GM18505 (cell line): ENCODE measurements around the gene NOP9.

ENCODE experiments used
- ATAC-seq: cut with Tn5 transposase; IDR thresholded peaks from one replicate; pipeline ENCODE4 v1.9.1; 2021; ENCODE audit not compliant: unreplicated experiment
- POLR2A ChIP-seq: IDR thresholded peaks from 4 replicates; pipeline ENCODE4 v1.6.1; 2011; ENCODE audit warnings: borderline replicate concordance; ENCODE audit not compliant: insufficient read depth, insufficient read length; ENCODE audit errors: extremely low read depth

Gene NOP9

GRCh38 chr14:24280797-24281460 is 18.7 kb upstream of the NOP9 start:
- TF ChIP-seq POLR2A, result no peak
- ATAC-seq, result no peak

GRCh38 chr14:24281636-24282035 is 18.0 kb upstream of the NOP9 start:
- no peak for TF ChIP-seq POLR2A
- ATAC-seq, result no peak

DNA sequence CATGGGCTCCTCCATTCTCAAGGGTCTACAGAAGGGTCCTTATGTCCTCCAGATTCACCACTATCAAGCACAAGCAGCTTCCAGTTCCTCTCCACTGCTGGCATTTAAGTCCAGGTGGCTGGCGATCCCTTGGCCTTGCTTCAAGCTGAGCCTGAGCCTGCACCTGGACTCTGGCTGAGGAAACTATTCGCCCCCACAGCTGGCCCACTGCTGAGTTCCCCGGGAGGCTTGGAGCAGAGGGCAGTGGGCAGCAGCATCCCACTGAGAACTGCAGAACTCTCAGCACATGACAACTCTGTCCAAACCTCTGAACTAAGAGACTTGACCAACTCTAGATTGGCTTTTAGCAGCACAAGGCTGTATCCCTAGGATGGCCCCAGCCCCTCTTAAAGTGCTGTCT is 16.9 kb upstream of the NOP9 start:
- no peak for TF ChIP-seq POLR2A

DNA sequence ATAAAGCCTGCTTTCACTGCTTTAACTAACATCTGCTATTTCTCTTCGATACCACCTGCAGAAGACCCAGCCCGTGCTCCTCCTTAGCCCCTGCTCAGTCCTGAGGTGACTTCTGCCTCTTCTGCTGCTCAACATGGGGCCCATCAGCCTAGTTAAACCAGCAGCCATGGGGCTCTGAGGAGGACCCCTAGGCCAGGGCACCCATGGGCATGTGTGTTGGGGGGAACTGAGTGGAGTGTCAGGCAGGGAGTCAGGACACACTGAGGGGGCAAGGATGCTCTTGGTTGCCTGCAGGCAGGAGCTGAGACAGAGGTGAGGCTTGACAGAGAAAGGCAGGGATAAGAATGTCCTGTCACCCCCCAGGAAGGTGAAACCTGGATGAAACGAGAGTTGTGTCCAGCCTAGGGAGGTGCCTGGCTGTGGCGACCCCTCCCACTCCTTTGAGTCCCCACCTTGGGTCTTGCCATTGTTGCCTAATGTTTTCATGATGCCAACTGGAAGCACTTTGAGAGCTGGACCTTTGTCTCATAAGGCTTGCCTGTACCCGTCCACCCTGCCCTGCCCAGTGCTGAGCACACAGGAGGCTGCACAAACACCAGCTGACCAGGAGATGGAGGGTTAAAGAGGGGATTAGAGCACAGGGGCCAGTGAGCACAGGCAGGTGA is 15.7 kb upstream of the NOP9 start:
- no peak for TF ChIP-seq POLR2A
- no peak for ATAC-seq

More for the DNA sequence above, 16.9 kb upstream of the NOP9 start:
- ATAC-seq, result no peak

DNA sequence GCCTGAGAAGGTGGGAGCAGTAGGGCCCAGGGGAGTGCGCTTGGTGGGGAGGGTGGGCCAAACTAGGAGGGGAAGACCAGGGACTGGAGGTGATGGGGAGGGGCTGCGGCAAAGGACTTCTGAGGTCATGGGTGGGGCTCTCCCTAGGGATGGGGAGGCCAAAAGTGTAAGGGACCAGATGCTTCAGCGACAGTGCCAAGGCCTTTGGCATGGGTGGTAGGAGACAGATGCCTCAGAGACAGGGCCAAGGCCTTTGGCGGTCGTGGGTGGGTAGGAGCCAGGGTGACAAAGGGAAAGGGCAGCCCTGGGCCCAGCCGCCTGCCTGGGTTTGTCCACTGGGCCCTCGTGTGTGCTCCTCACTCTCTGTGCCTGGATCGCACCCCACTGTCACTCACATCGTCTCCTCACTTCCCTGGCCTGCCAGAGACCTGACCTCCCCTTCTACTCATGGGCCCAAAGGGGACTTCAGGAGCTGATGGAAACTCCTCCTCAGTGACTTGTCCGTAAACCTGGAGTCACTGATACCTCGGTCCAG is 15.1 kb upstream of the NOP9 start:
- no peak for TF ChIP-seq POLR2A
- ATAC-seq, result no peak

- ATAC-seq, result no peak
- no peak for TF ChIP-seq POLR2A
Measured at GRCh38 chr14:24285351-24285750, 14.3 kb upstream of the NOP9 start.

GRCh38 chr14:24286996-24287395 is 12.7 kb upstream of the NOP9 start:
- no peak for TF ChIP-seq POLR2A
- no peak for ATAC-seq

DNA sequence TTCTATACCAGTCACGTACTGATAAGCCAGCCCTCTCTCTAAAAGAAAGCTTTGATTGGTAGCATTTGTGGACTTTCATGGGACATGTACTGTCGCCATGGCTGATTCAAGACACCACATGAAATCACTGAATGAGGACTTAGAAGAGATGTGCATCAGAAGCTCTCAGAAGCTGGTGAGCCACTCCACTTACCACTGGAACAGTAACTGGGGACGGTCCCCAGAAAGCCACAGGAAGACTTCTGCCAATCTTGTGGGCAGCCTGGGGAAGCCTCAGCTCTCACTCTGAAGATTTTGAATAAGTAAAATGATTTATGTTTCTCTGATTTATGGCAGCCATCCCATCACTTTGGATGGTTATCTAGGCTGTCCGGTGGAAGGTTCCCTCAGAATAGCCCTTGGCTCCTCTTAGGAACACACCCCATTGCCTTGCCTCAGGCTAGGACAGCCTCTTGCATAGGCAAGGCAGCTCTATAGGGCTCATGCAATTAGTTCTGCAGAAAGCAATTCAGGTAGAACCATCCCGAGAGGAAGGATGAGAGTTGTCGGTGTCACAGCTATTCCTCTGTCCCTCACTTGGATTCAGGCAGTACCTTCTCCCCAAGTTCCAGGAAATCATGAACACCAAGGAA is 9.9 kb upstream of the NOP9 start:
- ATAC-seq, result no peak
- TF ChIP-seq POLR2A, result no peak

DNA sequence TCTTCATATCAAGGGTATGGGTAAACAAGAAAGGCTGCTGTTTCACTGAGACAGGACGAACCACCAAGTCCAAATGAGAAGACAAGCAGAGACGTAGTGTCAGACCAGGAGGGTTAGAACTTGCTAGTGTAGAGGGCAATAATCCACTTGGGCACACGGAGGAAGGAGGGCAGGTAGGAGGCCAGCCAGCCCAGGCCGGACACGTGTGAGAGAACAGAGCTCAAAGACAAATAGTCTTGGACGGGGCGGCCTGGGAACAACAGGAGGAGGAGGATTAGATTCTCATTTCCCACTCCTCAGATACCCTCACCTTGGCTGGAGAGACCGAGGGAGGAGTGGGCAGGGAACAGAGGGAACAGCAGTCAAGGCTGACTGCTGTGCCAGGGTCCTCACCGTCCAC is 8.9 kb upstream of the NOP9 start:
- ATAC-seq, result no peak
- TF ChIP-seq POLR2A, result no peak

DNA sequence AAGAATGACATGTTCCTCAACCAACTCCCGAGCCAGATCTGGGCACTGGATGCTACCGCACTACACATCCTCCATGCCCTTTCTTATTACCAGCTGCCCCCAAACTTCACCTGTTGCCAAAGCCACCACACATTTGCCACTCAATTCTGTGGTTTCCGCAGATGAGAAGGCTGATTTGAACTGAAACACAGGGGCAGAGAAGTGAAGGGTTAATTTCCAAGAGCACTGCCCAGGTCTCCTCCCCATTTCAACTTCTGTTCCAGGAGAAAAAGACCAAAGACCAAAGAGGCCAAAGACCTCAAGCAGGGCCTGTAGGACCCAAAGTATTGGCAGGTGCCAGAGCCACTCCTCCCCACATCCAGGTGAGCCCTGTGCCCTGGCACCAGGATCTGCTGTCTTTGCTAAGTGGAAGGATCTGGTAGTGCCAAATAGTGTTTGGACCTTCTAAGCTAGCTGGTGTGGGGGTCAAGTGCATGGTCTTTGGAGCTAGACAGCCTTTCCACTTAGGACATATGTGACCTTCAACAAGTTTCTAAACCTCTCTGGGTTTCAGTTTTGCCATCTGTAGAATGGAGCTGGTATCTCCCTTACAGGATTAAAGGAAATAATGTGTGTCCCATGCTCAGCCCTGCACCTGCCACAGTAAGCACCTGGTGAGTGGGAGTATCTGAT is 8.1 kb upstream of the NOP9 start:
- no peak for TF ChIP-seq POLR2A
- no peak for ATAC-seq

DNA sequence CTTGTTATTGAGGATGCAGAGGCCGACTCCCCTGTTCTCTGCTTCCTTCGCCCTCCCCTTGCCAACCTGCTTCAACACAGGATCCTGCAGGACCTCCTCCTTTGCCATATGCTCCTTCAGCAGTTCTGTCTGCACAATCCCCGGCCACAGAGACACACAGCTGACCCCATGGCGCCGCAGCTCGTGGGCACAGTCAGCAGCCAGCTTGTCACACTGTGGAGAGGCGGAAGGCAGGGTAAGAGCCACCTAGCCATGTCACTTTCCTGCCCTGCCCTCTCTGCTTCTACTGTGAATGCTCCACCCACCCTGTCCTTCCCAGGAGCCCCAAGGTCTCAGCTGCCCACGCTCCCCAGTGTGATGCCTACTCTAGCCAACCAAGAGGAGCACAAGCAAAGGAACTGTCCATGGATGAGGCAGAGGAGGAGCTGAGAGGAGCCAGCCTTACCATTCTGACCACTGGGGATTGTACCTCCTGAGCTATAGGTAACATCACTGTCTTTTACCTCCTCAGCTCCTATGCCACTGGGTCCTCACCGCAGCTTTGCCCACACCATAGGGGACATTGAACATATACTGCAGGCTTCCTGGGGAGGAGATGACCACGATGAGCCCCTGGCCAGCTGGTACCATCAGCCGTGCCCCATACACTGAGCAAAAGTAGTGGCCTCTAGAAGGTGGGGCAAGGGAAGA is 7.4 kb upstream of the NOP9 start:
- ATAC-seq, result no peak
- TF ChIP-seq POLR2A, result no peak

- no peak for ATAC-seq
- TF ChIP-seq POLR2A, result no peak
Measured at GRCh38 chr14:24293525-24293924, 6.1 kb upstream of the NOP9 start.
